WTC11 (cell line): Measurements from ENCODE around the gene FREM2. TPM values are rescaled to one million over a fixed set of nuclear protein-coding genes. Genes with fewer than 3 reads are reported as not detected.

Experiments used
- ATAC-seq: fragments of 200-7000 bp; cut with Tn5 transposase; 2 replicates; pipeline ENCODE4 v1.10.0; 2021; ENCODE audit warnings: mild to moderate bottlenecking, moderate library complexity
- CTCF ChIA-PET: fragments of 300-600 bp; sonication (Branson Sonifier 250); formaldehyde crosslinking; loops from one replicate; lab custom pipeline; 2021; ENCODE audit warnings: antibody characterized with exemption; lab: Charles Lee
- POLR2A ChIA-PET: fragments of 350-600 bp; sonication (Branson Sonifier 250); formaldehyde crosslinking; loops from one replicate; lab custom pipeline; 2021; ENCODE audit warnings: antibody characterized with exemption; lab: Charles Lee
- DNase-seq: peaks from one replicate; pipeline ENCODE4 v3.0.0; 2021; ENCODE audit warnings: low spot score
- H3K27ac Mint-ChIP-seq: 2 replicates; pipeline ENCODE4 v1.8.0; 2021; ENCODE audit warnings: mixed read lengths
- H3K27me3 Mint-ChIP-seq: 2 replicates; pipeline ENCODE4 v1.8.0; 2021; ENCODE audit warnings: low read depth, mild to moderate bottlenecking, moderate library complexity, mixed read lengths
- H3K36me3 Mint-ChIP-seq: 2 replicates; pipeline ENCODE4 v1.8.0; 2021; ENCODE audit warnings: mixed read lengths
- H3K4me1 Mint-ChIP-seq: 2 replicates; pipeline ENCODE4 v1.8.0; 2022; ENCODE audit warnings: mixed read lengths
- H3K4me3 Mint-ChIP-seq: 2 replicates; pipeline ENCODE4 v1.8.0; 2021; ENCODE audit warnings: mild to moderate bottlenecking, moderate library complexity, mixed read lengths
- H3K9me3 Mint-ChIP-seq: 2 replicates; pipeline ENCODE4 v1.8.0; 2021; ENCODE audit warnings: mixed read lengths
- AR ChIP-seq: fragments of 250-450 bp; sonication (Bioruptor Pico); IDR thresholded peaks from 2 replicates; pipeline ENCODE4 v1.9.0; 2021; ENCODE audit warnings: mild to moderate bottlenecking
- CREB1 ChIP-seq: sonication (generic); formaldehyde crosslinking; IDR thresholded peaks from 2 replicates; pipeline ENCODE4 v1.8.0; 2023; ENCODE audit warnings: mild to moderate bottlenecking, missing genetic modification reagents
- E2F1 ChIP-seq: sonication (generic); formaldehyde crosslinking; IDR thresholded peaks from 2 replicates; pipeline ENCODE4 v1.8.0; 2022; ENCODE audit warnings: mild to moderate bottlenecking, missing genetic modification reagents
- FOXP1 ChIP-seq: sonication (generic); formaldehyde crosslinking; IDR thresholded peaks from 2 replicates; pipeline ENCODE4 v1.8.0; 2022; ENCODE audit warnings: missing genetic modification reagents, mild to moderate bottlenecking, moderate library complexity, borderline replicate concordance
- HMGA2 ChIP-seq: fragments of 250-450 bp; sonication (Bioruptor Pico); IDR thresholded peaks from 2 replicates; pipeline ENCODE4 v1.4.0; 2021; ENCODE audit warnings: mild to moderate bottlenecking, moderate library complexity
- JUN ChIP-seq: sonication (generic); formaldehyde crosslinking; IDR thresholded peaks from 2 replicates; pipeline ENCODE4 v1.8.0; 2023; ENCODE audit warnings: mild to moderate bottlenecking, missing genetic modification reagents
- KAT7 ChIP-seq: sonication (generic); formaldehyde crosslinking; IDR thresholded peaks from 2 replicates; pipeline ENCODE4 v1.8.1; 2023; ENCODE audit warnings: missing genetic modification reagents, mild to moderate bottlenecking, borderline replicate concordance
- MYBL2 ChIP-seq: sonication (generic); formaldehyde crosslinking; IDR thresholded peaks from 2 replicates; pipeline ENCODE4 v1.8.1; 2023; ENCODE audit warnings: mild to moderate bottlenecking, moderate library complexity, missing genetic modification reagents
- PREB ChIP-seq: sonication (generic); formaldehyde crosslinking; IDR thresholded peaks from 2 replicates; pipeline ENCODE4 v1.8.1; 2022; ENCODE audit warnings: mild to moderate bottlenecking, missing genetic modification reagents, moderate library complexity, borderline replicate concordance
- SMAD4 ChIP-seq: sonication (generic); formaldehyde crosslinking; IDR thresholded peaks from 2 replicates; pipeline ENCODE4 v1.8.0; 2022; ENCODE audit warnings: mild to moderate bottlenecking, missing genetic modification reagents
- USF1 ChIP-seq: sonication (generic); formaldehyde crosslinking; IDR thresholded peaks from 2 replicates; pipeline ENCODE4 v1.8.0; 2022; ENCODE audit warnings: mild to moderate bottlenecking, missing genetic modification reagents
- ZNF671 ChIP-seq: fragments of 250-450 bp; sonication (Bioruptor Pico); IDR thresholded peaks from 2 replicates; pipeline ENCODE4 v1.8.0; 2021; ENCODE audit warnings: mild to moderate bottlenecking
- ZSCAN18 ChIP-seq: fragments of 250-450 bp; sonication (Bioruptor Pico); IDR thresholded peaks from 2 replicates; pipeline ENCODE4 v2.1.2; 2022; ENCODE audit warnings: mild to moderate bottlenecking, moderate library complexity
- total RNA-seq: library from RNA; stranded (reverse); gene quantifications from 3 replicates; pipeline ENCODE4 v1.2.3, GENCODE V29; 2021

FREM2 gene
- total RNA-seq, 1 experiment from 2014 or later = 23.7 TPM

- TF ChIP-seq AR (CRISPR knock-in tag) (no peak), JUN (CRISPR knock-in tag) (no peak), USF1 (CRISPR knock-in tag) (no peak), MYBL2 (CRISPR knock-in tag) (no peak), PREB (CRISPR knock-in tag) (no peak), E2F1 (CRISPR knock-in tag) (no peak)
Measured at GRCh38 chr13:38684714-38685113, 2.2 kb upstream of the FREM2 start (continued).

GRCh38 chr13:38685431-38685830, 1.4 kb upstream of the FREM2 start:
- DNase-seq (no peak), ATAC-seq (no peak)
- ChIA-PET POLR2A (interaction anchor here (1.8 kb wide), 1 partner anchor 74 kb away, joined by 11 read pairs; no protein-coding TSS in a partner anchor), CTCF (interaction anchor here (0.6 to 3.4 kb wide), 12 partner anchors 12 to 230 kb away, joined by 3 to 22 read pairs (median 8); no protein-coding TSS in a partner anchor)
- H3K36me3 Mint-ChIP-seq = peaks cover 19% of the 10 kb centered on the region
- no peak for TF ChIP-seq JUN (CRISPR knock-in tag)
- TF ChIP-seq SMAD4 = no peak
- H3K27me3 Mint-ChIP-seq = peaks cover 19% of the 10 kb centered on the region
- H3K4me1 Mint-ChIP-seq = peaks cover 20% of the 10 kb centered on the region
- H3K27ac Mint-ChIP-seq = no peak overlapping the region
- peak overlapping the region; percentile 86 for H3K4me3 Mint-ChIP-seq
- no peaks in the 10 kb centered on the region; the same call in 1 of the 2 replicates for H3K9me3 Mint-ChIP-seq

- TF ChIP-seq KAT7 (CRISPR knock-in tag) = no peak
- no peak for TF ChIP-seq CREB1 (CRISPR knock-in tag)
- TF ChIP-seq HMGA2 = no peak
- TF ChIP-seq FOXP1 = no peak
- no peak for TF ChIP-seq AR (CRISPR knock-in tag)
- TF ChIP-seq ZSCAN18 (CRISPR knock-in tag) = no peak
- TF ChIP-seq ZNF671 = no peak
- H3K27me3 Mint-ChIP-seq = peaks cover 19% of the 10 kb centered on the region
- CTCF ChIA-PET = interaction anchor here (0.6 to 3.4 kb wide), 23 partner anchors 11 to 816 kb away, joined by 3 to 22 read pairs (median 4); partner anchors contain the start of gene TRPC4
- peaks cover 26% of the 10 kb centered on the region for H3K36me3 Mint-ChIP-seq
- peaks cover 6% of the 10 kb centered on the region for H3K9me3 Mint-ChIP-seq
- ATAC-seq = peak; percentile 37
- peak overlapping the region; percentile 94 for H3K27ac Mint-ChIP-seq
- POLR2A ChIA-PET = interaction anchor here (0.7 to 1.8 kb wide), 11 partner anchors 11 to 337 kb away, joined by 3 to 11 read pairs (median 4); partner anchors contain the start of gene UFM1
- peak; percentile 58 for DNase-seq
- peak overlapping the region; percentile 86 for H3K4me3 Mint-ChIP-seq
- H3K4me1 Mint-ChIP-seq = peaks cover 17% of the 10 kb centered on the region
Measured at GRCh38 chr13:38685974-38686576, 802 bp upstream of the FREM2 start.
